ENCODE data around the gene P4HA2. TPM values are rescaled to one million over a fixed set of nuclear protein-coding genes. Genes with fewer than 3 reads are reported as not detected.

P4HA2 gene
- total RNA-seq, 2 donors from 2014 or later = 16.8 to 18.0 TPM

GRCh38 chr5:132266836-132267160 lies 39.1 kb upstream of the P4HA2 start:
- 100% methylated on average over 1 of the region's 1 CpG for WGBS
- TF ChIP-seq POLR2A (IDR thresholded peaks at IDR 0.05) (no peak), CTCF (IDR thresholded peaks at IDR 0.05) (no peak), POLR2AphosphoS5 (IDR thresholded peaks at IDR 0.05) (no peak)
- H3K9me3 ChIP-seq = no peaks in the 10 kb centered on the region
- no peaks in the 10 kb centered on the region for H3K27me3 ChIP-seq (replicated peaks; ENCODE audit: insufficient read depth)
- no peaks in the 10 kb centered on the region for H3K36me3 ChIP-seq
- H3K4me1 ChIP-seq (replicated peaks) = peaks cover 18% of the 10 kb centered on the region
- intact Hi-C loops (cut with DNase I) = loop anchor here (10.0 kb wide), 1 partner anchor 632 kb away; the partner anchor contains the start of gene RAPGEF6
- H3K27ac ChIP-seq = peak overlapping the region in 1 of 2 donors; percentile 86
- DNase-seq (ENCODE audit: low spot score) = no peak
- no peak overlapping the region for H3K4me3 ChIP-seq

- H3K4me1 ChIP-seq (replicated peaks) = peaks cover 20% of the 10 kb centered on the region
- H3K27ac ChIP-seq = peak overlapping the region; percentile 63 to 86
- TF ChIP-seq POLR2A (IDR thresholded peaks at IDR 0.05) (peak; percentile 6), CTCF (IDR thresholded peaks at IDR 0.05) (no peak), POLR2AphosphoS5 (IDR thresholded peaks at IDR 0.05) (no peak)
- intact Hi-C loops (cut with DNase I) = loop anchor here (10.0 kb wide), 1 partner anchor 631 kb away; the partner anchor contains the start of gene RAPGEF6
- no peaks in the 10 kb centered on the region for H3K9me3 ChIP-seq
- no peaks in the 10 kb centered on the region for H3K36me3 ChIP-seq
- H3K27me3 ChIP-seq (replicated peaks; ENCODE audit: insufficient read depth) = no peaks in the 10 kb centered on the region
- DNase-seq (ENCODE audit: low spot score) = no peak
- no peak overlapping the region for H3K4me3 ChIP-seq
- WGBS = 72% methylated on average over 7 of the region's 7 CpGs
Measured at GRCh38 chr5:132266031-132266835, 38.6 kb upstream of the P4HA2 start.

- intact Hi-C loops (cut with DNase I) = loop anchor here (10.0 kb wide), 1 partner anchor 631 kb away; the partner anchor contains the start of gene RAPGEF6
- 29% methylated on average over 8 of the region's 8 CpGs for WGBS
- peak; percentile 67 for DNase-seq (ENCODE audit: low spot score)
- Histone ChIP-seq H3K4me3 (no peak overlapping the region), H3K27me3 (replicated peaks; ENCODE audit: insufficient read depth) (no peaks in the 10 kb centered on the region), H3K27ac (peak overlapping the region; percentile 63 to 86), H3K9me3 (no peaks in the 10 kb centered on the region), H3K36me3 (no peaks in the 10 kb centered on the region), H3K4me1 (replicated peaks) (peaks cover 24% of the 10 kb centered on the region)
- TF ChIP-seq POLR2A (IDR thresholded peaks at IDR 0.05) = peak; percentile 73
- TF ChIP-seq CTCF (IDR thresholded peaks at IDR 0.05) = no peak
- TF ChIP-seq POLR2AphosphoS5 (IDR thresholded peaks at IDR 0.05) = peak; percentile 83
Measured at GRCh38 chr5:132265336-132266030, 37.8 kb upstream of the P4HA2 start.

GRCh38 chr5:132264546-132265335 lies 37.1 kb upstream of the P4HA2 start:
- Histone ChIP-seq H3K27me3 (replicated peaks; ENCODE audit: insufficient read depth) (no peaks in the 10 kb centered on the region), H3K36me3 (no peaks in the 10 kb centered on the region), H3K9me3 (no peaks in the 10 kb centered on the region), H3K27ac (peak overlapping the region; percentile 63 to 86), H3K4me3 (no peak overlapping the region), H3K4me1 (replicated peaks) (peaks cover 28% of the 10 kb centered on the region)
- intact Hi-C loops (cut with DNase I) = loop anchor here (10.0 kb wide), 1 partner anchor 630 kb away; the partner anchor contains the start of gene RAPGEF6
- 56% methylated on average over 4 of the region's 4 CpGs for WGBS
- TF ChIP-seq CTCF (IDR thresholded peaks at IDR 0.05) (no peak), POLR2AphosphoS5 (IDR thresholded peaks at IDR 0.05) (no peak)
- no peak for DNase-seq (ENCODE audit: low spot score)
